ENCODE data around the gene KRT80. TPM values are rescaled to one million over a fixed set of nuclear protein-coding genes. Genes with fewer than 3 reads are reported as not detected.

The KRT80 gene
- polyA plus RNA-seq, 4 donors: 0.13 to 3.2 (median 0.58) TPM

DNA sequence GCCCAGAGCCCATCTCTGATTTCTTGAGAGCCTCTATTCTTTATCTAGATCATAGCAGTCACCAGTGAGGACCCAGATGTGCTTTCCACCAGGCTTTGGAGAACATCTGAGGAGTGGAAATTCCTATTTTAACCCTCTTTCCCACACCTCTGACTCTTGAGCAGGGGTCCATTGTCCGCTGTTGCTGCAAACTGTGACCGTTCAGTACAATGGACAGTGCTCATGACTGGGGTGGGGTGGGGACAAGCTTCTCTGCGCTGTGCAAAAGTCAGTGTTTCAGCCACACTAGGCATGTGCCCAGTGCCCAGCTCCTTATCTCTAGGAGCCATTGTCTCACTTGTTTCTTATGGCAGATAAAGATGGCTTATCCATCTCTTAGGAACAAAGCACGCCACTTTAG lies 24.3 kb upstream of the KRT80 start:
- Histone ChIP-seq H3K4me3 (ENCODE audit: low read depth in 1 of 3, low read length in 3 of 3) (no peak overlapping the region), H3K27me3 (ENCODE audit: control insufficient read depth in 3 of 3, insufficient read depth in 3 of 3, low read length in 3 of 3) (peaks cover 0 to 4% (median 0%) of the 10 kb centered on the region in 3 donors), H3K36me3 (ENCODE audit: control insufficient read depth in 3 of 3, insufficient read depth in 2 of 3, low read depth in 1 of 3, low read length in 3 of 3) (no peaks in the 10 kb centered on the region), H3K27ac (ENCODE audit: low read depth in 1 of 3, low read length in 2 of 3) (no peak overlapping the region), H3K9me3 (ENCODE audit: control insufficient read depth in 2 of 2, insufficient read depth in 1 of 2, low read depth in 1 of 2, low read length in 1 of 2) (no peaks in the 10 kb centered on the region), H3K4me1 (ENCODE audit: control insufficient read depth in 3 of 3, insufficient read depth in 2 of 3, low read depth in 1 of 3, low read length in 2 of 3) (peaks cover 0 to 9% (median 0%) of the 10 kb centered on the region in 3 donors)
- no peak for DNase-seq
- WGBS, 3 donors: 30 to 52% (median 40%) methylated on average over 4 of the region's 4 CpGs
- FAIRE-seq: no peak

GRCh38 chr12:52215587-52216031 lies 23.8 kb upstream of the KRT80 start:
- Histone ChIP-seq H3K4me1 (ENCODE audit: control insufficient read depth in 3 of 3, insufficient read depth in 2 of 3, low read depth in 1 of 3, low read length in 2 of 3) (peaks cover 0 to 9% (median 0%) of the 10 kb centered on the region in 3 donors), H3K9me3 (ENCODE audit: control insufficient read depth in 2 of 2, insufficient read depth in 1 of 2, low read depth in 1 of 2, low read length in 1 of 2) (no peaks in the 10 kb centered on the region), H3K27me3 (ENCODE audit: control insufficient read depth in 3 of 3, insufficient read depth in 3 of 3, low read length in 3 of 3) (peaks cover 0 to 2% (median 0%) of the 10 kb centered on the region in 3 donors), H3K27ac (ENCODE audit: low read depth in 1 of 3, low read length in 2 of 3) (no peak overlapping the region), H3K4me3 (ENCODE audit: low read depth in 1 of 3, low read length in 3 of 3) (no peak overlapping the region), H3K36me3 (ENCODE audit: control insufficient read depth in 3 of 3, insufficient read depth in 2 of 3, low read depth in 1 of 3, low read length in 3 of 3) (no peaks in the 10 kb centered on the region)
- FAIRE-seq: no peak
- no peak for DNase-seq
- 60 to 71% (median 63%) methylated on average over 7 of the region's 7 CpGs for WGBS, 3 donors

- Histone ChIP-seq H3K4me3 (ENCODE audit: low read depth in 1 of 3, low read length in 3 of 3) (no peak overlapping the region), H3K4me1 (ENCODE audit: control insufficient read depth in 3 of 3, insufficient read depth in 2 of 3, low read depth in 1 of 3, low read length in 2 of 3) (peaks cover 0 to 9% (median 0%) of the 10 kb centered on the region in 3 donors), H3K9me3 (ENCODE audit: control insufficient read depth in 2 of 2, insufficient read depth in 1 of 2, low read depth in 1 of 2, low read length in 1 of 2) (no peaks in the 10 kb centered on the region), H3K36me3 (ENCODE audit: control insufficient read depth in 3 of 3, insufficient read depth in 2 of 3, low read depth in 1 of 3, low read length in 3 of 3) (no peaks in the 10 kb centered on the region), H3K27me3 (ENCODE audit: control insufficient read depth in 3 of 3, insufficient read depth in 3 of 3, low read length in 3 of 3) (no peaks in the 10 kb centered on the region), H3K27ac (ENCODE audit: low read depth in 1 of 3, low read length in 2 of 3) (no peak overlapping the region)
- no peak for DNase-seq
- FAIRE-seq: no peak
- WGBS, 3 donors: 67 to 84% (median 68%) methylated on average over 3 of the region's 3 CpGs
These were observed 22.6 kb upstream of the KRT80 start for GRCh38 chr12:52214421-52214802.

GRCh38 chr12:52213564-52214420 lies 22.0 kb upstream of the KRT80 start:
- Histone ChIP-seq H3K4me1 (ENCODE audit: control insufficient read depth in 3 of 3, insufficient read depth in 2 of 3, low read depth in 1 of 3, low read length in 2 of 3) (peaks cover 0 to 9% (median 0%) of the 10 kb centered on the region in 3 donors), H3K27ac (ENCODE audit: low read depth in 1 of 3, low read length in 2 of 3) (no peak overlapping the region), H3K36me3 (ENCODE audit: control insufficient read depth in 3 of 3, insufficient read depth in 2 of 3, low read depth in 1 of 3, low read length in 3 of 3) (no peaks in the 10 kb centered on the region), H3K9me3 (ENCODE audit: control insufficient read depth in 2 of 2, insufficient read depth in 1 of 2, low read depth in 1 of 2, low read length in 1 of 2) (no peaks in the 10 kb centered on the region), H3K4me3 (ENCODE audit: low read depth in 1 of 3, low read length in 3 of 3) (no peak overlapping the region), H3K27me3 (ENCODE audit: control insufficient read depth in 3 of 3, insufficient read depth in 3 of 3, low read length in 3 of 3) (no peaks in the 10 kb centered on the region)
- WGBS, 3 donors: 27 to 32% (median 31%) methylated on average over 13 of the region's 13 CpGs
- FAIRE-seq (no peak), DNase-seq (peak; percentile 77 to 87)

GRCh38 chr12:52212701-52213563 lies 21.1 kb upstream of the KRT80 start:
- no peak overlapping the region for H3K27ac ChIP-seq (ENCODE audit: low read depth in 1 of 3, low read length in 2 of 3)
- H3K36me3 ChIP-seq (ENCODE audit: control insufficient read depth in 3 of 3, insufficient read depth in 2 of 3, low read depth in 1 of 3, low read length in 3 of 3): no peaks in the 10 kb centered on the region
- H3K27me3 ChIP-seq (ENCODE audit: control insufficient read depth in 3 of 3, insufficient read depth in 3 of 3, low read length in 3 of 3): no peaks in the 10 kb centered on the region
- no peak for FAIRE-seq
- H3K9me3 ChIP-seq (ENCODE audit: control insufficient read depth in 2 of 2, insufficient read depth in 1 of 2, low read depth in 1 of 2, low read length in 1 of 2): no peaks in the 10 kb centered on the region
- WGBS, 3 donors: 65 to 77% (median 73%) methylated on average over 12 to 13 of the region's 13 CpGs
- no peak for DNase-seq
- peaks cover 0 to 16% (median 0%) of the 10 kb centered on the region in 3 donors for H3K4me1 ChIP-seq (ENCODE audit: control insufficient read depth in 3 of 3, insufficient read depth in 2 of 3, low read depth in 1 of 3, low read length in 2 of 3)
- H3K4me3 ChIP-seq (ENCODE audit: low read depth in 1 of 3, low read length in 3 of 3): no peak overlapping the region

GRCh38 chr12:52211716-52212585 lies 20.1 kb upstream of the KRT80 start:
- FAIRE-seq: no peak

DNA sequence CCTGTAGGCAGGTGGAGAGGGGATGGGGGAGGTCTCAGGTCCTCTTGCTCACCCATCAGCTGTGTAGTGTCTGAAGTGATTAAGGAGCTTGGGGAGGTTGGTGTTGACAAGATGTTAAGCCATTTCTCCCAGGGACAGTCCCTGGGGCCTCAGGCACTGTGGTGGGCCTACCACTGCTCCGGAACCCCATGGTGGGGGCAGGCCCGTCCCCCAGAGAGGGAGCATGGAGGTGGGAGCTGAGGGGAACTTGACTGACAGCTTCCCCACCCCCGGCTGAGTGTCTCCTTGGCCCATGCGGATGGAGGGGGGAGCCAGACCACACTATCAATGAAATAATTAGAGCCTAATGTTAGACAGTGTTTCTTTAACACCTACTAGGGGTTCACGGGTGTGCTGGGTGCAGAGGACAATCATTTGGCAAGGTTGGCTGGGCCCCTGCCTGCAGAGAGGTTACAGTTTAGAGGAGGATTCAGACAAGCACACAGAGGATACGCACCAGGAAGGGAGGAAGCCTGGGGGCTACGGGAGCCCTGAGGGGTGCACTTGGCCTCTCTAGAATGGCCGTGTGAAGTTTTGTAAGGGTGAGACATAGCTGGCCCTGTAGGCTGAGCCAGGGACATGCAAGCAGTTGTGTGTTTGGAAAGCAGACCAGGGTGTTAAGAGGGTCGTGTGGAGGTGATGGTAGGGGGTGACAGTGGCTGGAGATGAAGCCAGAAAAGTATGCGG lies 19.3 kb upstream of the KRT80 start:
- no peaks in the 10 kb centered on the region for H3K9me3 ChIP-seq (ENCODE audit: control insufficient read depth in 2 of 2, insufficient read depth in 1 of 2, low read depth in 1 of 2, low read length in 1 of 2)
- H3K4me1 ChIP-seq (ENCODE audit: control insufficient read depth in 3 of 3, insufficient read depth in 2 of 3, low read depth in 1 of 3, low read length in 2 of 3): peaks cover 0 to 17% (median 2%) of the 10 kb centered on the region in 3 donors
- no peak overlapping the region for H3K27ac ChIP-seq (ENCODE audit: low read depth in 1 of 3, low read length in 2 of 3)
- H3K4me3 ChIP-seq (ENCODE audit: low read depth in 1 of 3, low read length in 3 of 3): no peak overlapping the region
- no peaks in the 10 kb centered on the region for H3K27me3 ChIP-seq (ENCODE audit: control insufficient read depth in 3 of 3, insufficient read depth in 3 of 3, low read length in 3 of 3)
- 74 to 77% (median 75%) methylated on average over 10 of the region's 10 CpGs for WGBS, 3 donors
- FAIRE-seq (no peak), DNase-seq (no peak)
- H3K36me3 ChIP-seq (ENCODE audit: control insufficient read depth in 3 of 3, insufficient read depth in 2 of 3, low read depth in 1 of 3, low read length in 3 of 3): no peaks in the 10 kb centered on the region

More at GRCh38 chr12:52211716-52212585, 20.1 kb upstream of the KRT80 start:
- DNase-seq: no peak
- H3K4me3 ChIP-seq (ENCODE audit: low read depth in 1 of 3, low read length in 3 of 3): no peak overlapping the region
- 85 to 91% (median 89%) methylated on average over 13 of the region's 13 CpGs for WGBS, 3 donors
- H3K27me3 ChIP-seq (ENCODE audit: control insufficient read depth in 3 of 3, insufficient read depth in 3 of 3, low read length in 3 of 3): no peaks in the 10 kb centered on the region
- peaks cover 0 to 20% (median 0%) of the 10 kb centered on the region in 3 donors for H3K4me1 ChIP-seq (ENCODE audit: control insufficient read depth in 3 of 3, insufficient read depth in 2 of 3, low read depth in 1 of 3, low read length in 2 of 3)
- no peak overlapping the region for H3K27ac ChIP-seq (ENCODE audit: low read depth in 1 of 3, low read length in 2 of 3)
- H3K9me3 ChIP-seq (ENCODE audit: control insufficient read depth in 2 of 2, insufficient read depth in 1 of 2, low read depth in 1 of 2, low read length in 1 of 2): no peaks in the 10 kb centered on the region
- no peaks in the 10 kb centered on the region for H3K36me3 ChIP-seq (ENCODE audit: control insufficient read depth in 3 of 3, insufficient read depth in 2 of 3, low read depth in 1 of 3, low read length in 3 of 3)

Measured in small intestine (tissue), 7 donors.